ENCODE data around the gene RPA4.
"Not testable (repeated sequence)": the region's sequence is repeated elsewhere in the genome, so short reads cannot be mapped to it uniquely, and the experiment has no call there.

Gene RPA4

DNA sequence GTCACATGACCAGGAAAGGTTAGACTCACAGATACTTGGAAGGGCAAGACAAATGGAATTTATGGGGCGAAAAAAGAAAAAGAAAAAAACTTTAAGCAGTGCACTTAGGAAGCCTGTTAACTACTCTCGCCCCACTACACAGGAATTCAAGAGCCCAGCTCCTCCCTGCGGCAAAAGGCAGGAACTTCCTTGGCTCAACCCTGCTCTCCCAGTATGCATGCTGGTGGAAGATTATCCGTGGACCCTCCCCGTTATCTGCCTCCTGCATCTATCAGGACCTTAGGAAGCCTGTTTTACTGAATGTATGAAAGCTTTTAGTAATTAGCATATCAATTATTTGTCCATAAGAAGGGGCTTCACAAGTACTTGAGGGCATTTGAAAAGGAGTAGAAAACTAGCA, 40.1 kb upstream of the RPA4 start:
- Histone ChIP-seq H3K27ac (ENCODE audit: insufficient read depth in 1 of 2, low read depth in 1 of 2, low read length in 2 of 2, poor library complexity in 1 of 2, severe bottlenecking in 2 of 2) (no peak overlapping the region), H3K36me3 (ENCODE audit: control insufficient read depth in 4 of 4, insufficient read depth in 4 of 4, low read length in 3 of 4) (peaks cover 0 to 2% (median 0%) of the 10 kb centered on the region in 4 experiments), H3K27me3 (replicated peaks in 2 of 5; ENCODE audit: control insufficient read depth in 4 of 5, insufficient read depth in 5 of 5, low read length in 4 of 5) (no peaks in the 10 kb centered on the region), H3K4me3 (ENCODE audit: control insufficient read depth in 1 of 7, extremely low read depth in 1 of 7, insufficient read depth in 4 of 7, low read depth in 2 of 7, low read length in 6 of 7) (no peak overlapping the region), H3K4me1 (ENCODE audit: control extremely low read depth in 1 of 4, control insufficient read depth in 4 of 4, insufficient read depth in 4 of 4, low read length in 3 of 4) (no peaks in the 10 kb centered on the region), H3K9me3 (ENCODE audit: control extremely low read depth in 1 of 5, control insufficient read depth in 4 of 5, insufficient read depth in 2 of 5, low read depth in 1 of 5, low read length in 4 of 5) (no peaks in the 10 kb centered on the region)
- ChIA-PET POLR2A (no interaction called here), CTCF (no interaction called here)
- 92% methylated on average over 3 of the region's 5 CpGs for WGBS (ENCODE audit: insufficient coverage)
- no peak for DNase-seq

DNA sequence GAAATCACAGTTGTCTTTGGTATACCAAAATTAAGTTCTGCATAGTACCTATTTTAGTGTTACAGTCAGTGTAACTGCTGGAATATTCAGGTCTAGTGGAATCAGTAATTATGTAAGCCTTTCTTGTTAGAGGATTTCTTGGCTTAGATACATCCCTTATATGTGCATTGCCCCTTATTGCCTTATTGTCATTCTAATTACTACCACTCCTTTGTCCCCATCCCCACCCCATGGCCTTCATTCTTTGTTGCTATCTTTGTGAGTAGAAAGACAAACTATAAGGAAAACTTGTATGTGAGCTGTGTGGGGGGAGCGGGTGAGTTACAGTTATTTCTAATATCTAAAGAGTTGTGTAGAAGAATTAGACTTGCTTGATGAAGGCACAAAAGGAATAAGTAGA, 36.9 kb upstream of the RPA4 start:
- H3K4me1 ChIP-seq (ENCODE audit: control extremely low read depth in 1 of 4, control insufficient read depth in 4 of 4, insufficient read depth in 4 of 4, low read length in 3 of 4): no peaks in the 10 kb centered on the region
- POLR2A ChIA-PET: no interaction called here
- no peaks in the 10 kb centered on the region for H3K9me3 ChIP-seq (ENCODE audit: control extremely low read depth in 1 of 5, control insufficient read depth in 4 of 5, insufficient read depth in 2 of 5, low read depth in 1 of 5, low read length in 4 of 5)
- WGBS (ENCODE audit: insufficient coverage): 67% methylated on average over 1 of the region's 1 CpG
- no peaks in the 10 kb centered on the region for H3K27me3 ChIP-seq (replicated peaks in 2 of 5; ENCODE audit: control insufficient read depth in 4 of 5, insufficient read depth in 5 of 5, low read length in 4 of 5)
- DNase-seq: no peak
- peaks cover 0 to 2% (median 0%) of the 10 kb centered on the region in 4 experiments for H3K36me3 ChIP-seq (ENCODE audit: control insufficient read depth in 4 of 4, insufficient read depth in 4 of 4, low read length in 3 of 4)
- no peak overlapping the region for H3K4me3 ChIP-seq (ENCODE audit: control insufficient read depth in 1 of 7, extremely low read depth in 1 of 7, insufficient read depth in 4 of 7, low read depth in 2 of 7, low read length in 6 of 7)
- CTCF ChIA-PET: no interaction called here
- H3K27ac ChIP-seq (ENCODE audit: insufficient read depth in 1 of 2, low read depth in 1 of 2, low read length in 2 of 2, poor library complexity in 1 of 2, severe bottlenecking in 2 of 2): no peak overlapping the region

DNA sequence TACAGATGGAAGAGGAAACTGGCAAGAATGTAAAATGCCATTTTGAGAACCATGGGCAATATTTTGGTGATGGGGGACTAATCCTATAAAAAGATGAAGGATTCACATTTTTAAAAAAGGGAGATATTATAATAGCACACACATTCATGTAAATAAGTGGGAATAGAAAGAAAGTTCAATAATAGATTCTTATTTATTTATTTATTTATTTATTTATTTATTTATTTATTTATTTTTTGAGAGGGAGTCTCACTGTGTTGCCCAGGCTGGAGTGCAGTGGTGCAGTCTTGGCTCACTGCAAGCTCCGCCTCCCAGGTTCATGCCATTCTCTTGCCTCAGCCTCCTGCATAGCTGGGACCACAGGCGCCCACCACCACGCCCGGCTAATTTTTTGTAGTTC, 24.3 kb upstream of the RPA4 start:
- H3K4me1 ChIP-seq (ENCODE audit: control extremely low read depth in 1 of 4, control insufficient read depth in 4 of 4, insufficient read depth in 4 of 4, low read length in 3 of 4); H3K4me3 ChIP-seq (ENCODE audit: control insufficient read depth in 1 of 7, extremely low read depth in 1 of 7, insufficient read depth in 4 of 7, low read depth in 2 of 7, low read length in 6 of 7); H3K27me3 ChIP-seq (replicated peaks in 2 of 5; ENCODE audit: control insufficient read depth in 4 of 5, insufficient read depth in 5 of 5, low read length in 4 of 5); H3K9me3 ChIP-seq (ENCODE audit: control extremely low read depth in 1 of 5, control insufficient read depth in 4 of 5, insufficient read depth in 2 of 5, low read depth in 1 of 5, low read length in 4 of 5); H3K27ac ChIP-seq (ENCODE audit: insufficient read depth in 1 of 2, low read depth in 1 of 2, low read length in 2 of 2, poor library complexity in 1 of 2, severe bottlenecking in 2 of 2); H3K36me3 ChIP-seq (ENCODE audit: control insufficient read depth in 4 of 4, insufficient read depth in 4 of 4, low read length in 3 of 4); CTCF ChIA-PET; DNase-seq; POLR2A ChIA-PET: not testable (repeated sequence)
- no CpG with 5 or more reads among the region's 4 CpGs for WGBS (ENCODE audit: insufficient coverage)

DNA sequence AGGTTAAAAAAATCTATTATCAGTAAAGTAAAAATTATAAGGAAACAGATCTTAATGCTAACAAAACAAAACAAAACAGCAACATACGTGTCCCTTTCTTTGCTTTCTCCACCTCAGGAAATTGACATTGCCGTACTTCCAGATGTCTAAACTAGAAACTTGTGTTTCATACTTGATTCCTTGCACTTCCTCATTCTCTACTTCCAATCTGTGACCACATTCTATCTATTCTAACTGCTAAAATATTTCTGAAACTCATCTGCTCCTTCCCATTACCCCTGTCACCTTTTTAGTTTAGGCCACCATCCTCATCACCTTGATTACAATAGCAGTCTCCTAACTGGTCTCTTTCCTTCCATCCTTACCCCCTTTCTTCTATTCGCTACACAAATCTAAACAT, 22.5 kb upstream of the RPA4 start:
- Histone ChIP-seq H3K4me1 (ENCODE audit: control extremely low read depth in 1 of 4, control insufficient read depth in 4 of 4, insufficient read depth in 4 of 4, low read length in 3 of 4) (peaks cover 0 to 2% (median 0%) of the 10 kb centered on the region in 4 experiments), H3K36me3 (ENCODE audit: control insufficient read depth in 4 of 4, insufficient read depth in 4 of 4, low read length in 3 of 4) (no peaks in the 10 kb centered on the region), H3K27ac (ENCODE audit: insufficient read depth in 1 of 2, low read depth in 1 of 2, low read length in 2 of 2, poor library complexity in 1 of 2, severe bottlenecking in 2 of 2) (no peak overlapping the region), H3K9me3 (ENCODE audit: control extremely low read depth in 1 of 5, control insufficient read depth in 4 of 5, insufficient read depth in 2 of 5, low read depth in 1 of 5, low read length in 4 of 5) (no peaks in the 10 kb centered on the region), H3K27me3 (replicated peaks in 2 of 5; ENCODE audit: control insufficient read depth in 4 of 5, insufficient read depth in 5 of 5, low read length in 4 of 5) (no peaks in the 10 kb centered on the region), H3K4me3 (ENCODE audit: control insufficient read depth in 1 of 7, extremely low read depth in 1 of 7, insufficient read depth in 4 of 7, low read depth in 2 of 7, low read length in 6 of 7) (no peak overlapping the region)
- POLR2A ChIA-PET: no interaction called here
- peak in 2 of 3 donors; percentile 33 to 50 for DNase-seq
- 55% methylated on average over 3 of the region's 3 CpGs for WGBS (ENCODE audit: insufficient coverage)
- CTCF ChIA-PET: no interaction called here

DNA sequence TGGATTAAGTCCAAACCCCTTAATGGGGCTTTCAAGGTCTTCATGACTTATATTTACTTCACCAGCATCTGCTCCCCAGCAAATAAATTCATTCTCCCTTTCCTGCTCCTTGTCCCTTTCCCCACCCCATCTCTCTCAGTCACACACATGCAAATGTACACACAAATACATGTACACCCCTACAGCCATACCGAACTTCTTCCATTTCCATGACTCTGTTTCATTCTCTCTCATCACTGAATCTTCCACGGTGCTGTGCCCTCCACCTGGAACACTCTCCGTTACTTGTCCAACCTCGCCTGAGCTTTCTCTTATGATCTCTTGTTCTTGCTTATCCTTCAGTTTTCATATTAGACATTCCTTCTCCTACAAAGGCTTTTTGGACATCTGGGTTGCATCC, 22.0 kb upstream of the RPA4 start:
- DNase-seq: no peak
- H3K9me3 ChIP-seq (ENCODE audit: control extremely low read depth in 1 of 5, control insufficient read depth in 4 of 5, insufficient read depth in 2 of 5, low read depth in 1 of 5, low read length in 4 of 5): no peaks in the 10 kb centered on the region
- H3K36me3 ChIP-seq (ENCODE audit: control insufficient read depth in 4 of 4, insufficient read depth in 4 of 4, low read length in 3 of 4): no peaks in the 10 kb centered on the region
- 87% methylated on average over 4 of the region's 4 CpGs for WGBS (ENCODE audit: insufficient coverage)
- CTCF ChIA-PET: no interaction called here
- POLR2A ChIA-PET: no interaction called here
- no peaks in the 10 kb centered on the region for H3K27me3 ChIP-seq (replicated peaks in 2 of 5; ENCODE audit: control insufficient read depth in 4 of 5, insufficient read depth in 5 of 5, low read length in 4 of 5)
- H3K4me3 ChIP-seq (ENCODE audit: control insufficient read depth in 1 of 7, extremely low read depth in 1 of 7, insufficient read depth in 4 of 7, low read depth in 2 of 7, low read length in 6 of 7): no peak overlapping the region
- H3K4me1 ChIP-seq (ENCODE audit: control extremely low read depth in 1 of 4, control insufficient read depth in 4 of 4, insufficient read depth in 4 of 4, low read length in 3 of 4): peaks cover 0 to 2% (median 0%) of the 10 kb centered on the region in 4 experiments
- no peak overlapping the region for H3K27ac ChIP-seq (ENCODE audit: insufficient read depth in 1 of 2, low read depth in 1 of 2, low read length in 2 of 2, poor library complexity in 1 of 2, severe bottlenecking in 2 of 2)

DNA sequence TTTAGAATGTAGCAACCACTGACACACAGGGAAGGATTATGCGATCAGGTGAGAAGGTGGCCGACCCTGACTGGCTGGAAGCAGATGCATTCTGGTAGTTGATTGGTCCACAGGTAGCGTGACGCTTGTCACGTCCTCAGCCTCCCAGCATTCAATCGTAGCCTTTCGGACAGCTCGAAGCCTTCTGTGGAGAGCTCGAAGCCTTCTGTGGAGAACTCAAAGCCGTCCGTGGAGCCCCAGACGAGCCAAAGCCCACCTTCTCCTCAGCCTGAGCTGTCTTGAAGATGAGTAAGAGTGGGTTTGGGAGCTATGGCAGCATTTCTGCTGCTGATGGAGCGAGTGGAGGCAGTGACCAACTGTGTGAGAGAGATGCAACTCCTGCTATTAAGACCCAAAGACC, 319 bp downstream of the RPA4 start:
- DNase-seq: no peak
- Histone ChIP-seq H3K9me3 (ENCODE audit: control extremely low read depth in 1 of 5, control insufficient read depth in 4 of 5, insufficient read depth in 2 of 5, low read depth in 1 of 5, low read length in 4 of 5) (no peaks in the 10 kb centered on the region), H3K4me3 (ENCODE audit: control insufficient read depth in 1 of 7, extremely low read depth in 1 of 7, insufficient read depth in 4 of 7, low read depth in 2 of 7, low read length in 6 of 7) (no peak overlapping the region), H3K4me1 (ENCODE audit: control extremely low read depth in 1 of 4, control insufficient read depth in 4 of 4, insufficient read depth in 4 of 4, low read length in 3 of 4) (no peaks in the 10 kb centered on the region), H3K27me3 (replicated peaks in 2 of 5; ENCODE audit: control insufficient read depth in 4 of 5, insufficient read depth in 5 of 5, low read length in 4 of 5) (no peaks in the 10 kb centered on the region), H3K36me3 (ENCODE audit: control insufficient read depth in 4 of 4, insufficient read depth in 4 of 4, low read length in 3 of 4) (peaks cover 0 to 6% (median 2%) of the 10 kb centered on the region in 4 experiments), H3K27ac (ENCODE audit: insufficient read depth in 1 of 2, low read depth in 1 of 2, low read length in 2 of 2, poor library complexity in 1 of 2, severe bottlenecking in 2 of 2) (no peak overlapping the region)
- WGBS (ENCODE audit: insufficient coverage): 94% methylated on average over 13 of the region's 13 CpGs
- CTCF ChIA-PET: no interaction called here
- POLR2A ChIA-PET: no interaction called here

DNA sequence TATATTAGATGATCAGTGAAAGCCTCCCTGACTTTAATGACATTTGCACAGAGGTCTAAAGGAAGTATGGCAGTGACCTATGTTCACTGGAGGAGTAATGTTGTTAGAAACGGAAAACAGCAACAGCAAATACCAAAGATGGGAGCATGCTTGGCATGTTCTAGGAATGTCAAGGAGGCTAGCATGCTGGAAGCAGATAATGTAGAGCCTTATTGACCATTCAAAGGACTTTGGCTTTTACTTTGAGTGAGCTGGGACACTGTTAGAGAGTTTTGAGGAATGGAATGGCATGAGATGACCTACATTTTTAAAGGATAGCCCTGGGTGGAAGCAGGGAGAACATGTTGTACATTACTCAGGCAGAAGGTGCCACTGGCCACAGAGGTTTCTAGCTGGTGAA, 6.0 kb downstream of the RPA4 start:
- Histone ChIP-seq H3K4me1 (ENCODE audit: control extremely low read depth in 1 of 4, control insufficient read depth in 4 of 4, insufficient read depth in 4 of 4, low read length in 3 of 4) (no peaks in the 10 kb centered on the region), H3K27me3 (replicated peaks in 2 of 5; ENCODE audit: control insufficient read depth in 4 of 5, insufficient read depth in 5 of 5, low read length in 4 of 5) (no peaks in the 10 kb centered on the region), H3K9me3 (ENCODE audit: control extremely low read depth in 1 of 5, control insufficient read depth in 4 of 5, insufficient read depth in 2 of 5, low read depth in 1 of 5, low read length in 4 of 5) (no peaks in the 10 kb centered on the region), H3K4me3 (ENCODE audit: control insufficient read depth in 1 of 7, extremely low read depth in 1 of 7, insufficient read depth in 4 of 7, low read depth in 2 of 7, low read length in 6 of 7) (no peak overlapping the region), H3K36me3 (ENCODE audit: control insufficient read depth in 4 of 4, insufficient read depth in 4 of 4, low read length in 3 of 4) (peaks cover 0 to under 1% (median 0%) of the 10 kb centered on the region in 4 experiments), H3K27ac (ENCODE audit: insufficient read depth in 1 of 2, low read depth in 1 of 2, low read length in 2 of 2, poor library complexity in 1 of 2, severe bottlenecking in 2 of 2) (no peak overlapping the region)
- CTCF ChIA-PET: no interaction called here
- 88% methylated on average over 1 of the region's 1 CpG for WGBS (ENCODE audit: insufficient coverage)
- no peak for DNase-seq
- POLR2A ChIA-PET: no interaction called here

Measured in common myeloid progenitor, CD34-positive (primary cell).